GM18511 (cell line): ENCODE data around the gene PSME4.
A peak's percentile ranks its signal among the peaks of the same experiment; 100 is the strongest.

Experiments used
- ATAC-seq: cut with Tn5 transposase; IDR thresholded peaks from one replicate; pipeline ENCODE4 v1.9.1; 2021; ENCODE audit warnings: mild to moderate bottlenecking, moderate library complexity; ENCODE audit not compliant: unreplicated experiment

Gene PSME4, protein sequence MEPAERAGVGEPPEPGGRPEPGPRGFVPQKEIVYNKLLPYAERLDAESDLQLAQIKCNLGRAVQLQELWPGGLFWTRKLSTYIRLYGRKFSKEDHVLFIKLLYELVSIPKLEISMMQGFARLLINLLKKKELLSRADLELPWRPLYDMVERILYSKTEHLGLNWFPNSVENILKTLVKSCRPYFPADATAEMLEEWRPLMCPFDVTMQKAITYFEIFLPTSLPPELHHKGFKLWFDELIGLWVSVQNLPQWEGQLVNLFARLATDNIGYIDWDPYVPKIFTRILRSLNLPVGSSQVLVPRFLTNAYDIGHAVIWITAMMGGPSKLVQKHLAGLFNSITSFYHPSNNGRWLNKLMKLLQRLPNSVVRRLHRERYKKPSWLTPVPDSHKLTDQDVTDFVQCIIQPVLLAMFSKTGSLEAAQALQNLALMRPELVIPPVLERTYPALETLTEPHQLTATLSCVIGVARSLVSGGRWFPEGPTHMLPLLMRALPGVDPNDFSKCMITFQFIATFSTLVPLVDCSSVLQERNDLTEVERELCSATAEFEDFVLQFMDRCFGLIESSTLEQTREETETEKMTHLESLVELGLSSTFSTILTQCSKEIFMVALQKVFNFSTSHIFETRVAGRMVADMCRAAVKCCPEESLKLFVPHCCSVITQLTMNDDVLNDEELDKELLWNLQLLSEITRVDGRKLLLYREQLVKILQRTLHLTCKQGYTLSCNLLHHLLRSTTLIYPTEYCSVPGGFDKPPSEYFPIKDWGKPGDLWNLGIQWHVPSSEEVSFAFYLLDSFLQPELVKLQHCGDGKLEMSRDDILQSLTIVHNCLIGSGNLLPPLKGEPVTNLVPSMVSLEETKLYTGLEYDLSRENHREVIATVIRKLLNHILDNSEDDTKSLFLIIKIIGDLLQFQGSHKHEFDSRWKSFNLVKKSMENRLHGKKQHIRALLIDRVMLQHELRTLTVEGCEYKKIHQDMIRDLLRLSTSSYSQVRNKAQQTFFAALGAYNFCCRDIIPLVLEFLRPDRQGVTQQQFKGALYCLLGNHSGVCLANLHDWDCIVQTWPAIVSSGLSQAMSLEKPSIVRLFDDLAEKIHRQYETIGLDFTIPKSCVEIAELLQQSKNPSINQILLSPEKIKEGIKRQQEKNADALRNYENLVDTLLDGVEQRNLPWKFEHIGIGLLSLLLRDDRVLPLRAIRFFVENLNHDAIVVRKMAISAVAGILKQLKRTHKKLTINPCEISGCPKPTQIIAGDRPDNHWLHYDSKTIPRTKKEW (N-terminal part only)

GRCh38 chr2:53970724-53971602 is at the start of gene PSME4:
Gene PSME4, minus strand, starts transcription at chr2:53970993. Its CDS starts 209 bp downstream, at chr2:53970784.
- ATAC-seq = peak; percentile 89

- no peak for ATAC-seq
Observed at GRCh38 chr2:54015798-54016699, 45.3 kb upstream of the PSME4 start.

- ATAC-seq = no peak
Observed at GRCh38 chr2:54013996-54014395, 43.2 kb upstream of the PSME4 start.

GRCh38 chr2:54012538-54013141 is 41.8 kb upstream of the PSME4 start:
- ATAC-seq = no peak

GRCh38 chr2:54009549-54009948 is 38.8 kb upstream of the PSME4 start:
- no peak for ATAC-seq

DNA sequence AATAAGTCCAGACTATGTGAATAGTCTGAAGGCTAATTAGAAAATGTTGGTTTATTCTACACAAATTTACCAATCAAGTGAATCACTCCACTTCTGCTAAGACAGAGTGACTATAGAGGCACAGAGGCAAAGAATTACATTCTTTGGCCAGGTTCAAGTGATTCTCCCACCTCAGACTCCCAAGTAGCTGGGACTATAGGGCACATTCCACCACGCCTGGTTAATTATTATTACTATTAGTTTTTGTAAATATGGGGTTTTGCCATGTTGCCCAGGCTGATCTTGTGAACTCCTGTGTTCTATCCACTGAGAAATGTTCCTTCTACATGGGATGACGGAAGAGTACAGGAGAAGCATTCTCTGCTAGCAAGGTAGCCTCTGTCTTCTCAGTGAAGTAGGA is 37.6 kb upstream of the PSME4 start:
- no peak for ATAC-seq

DNA sequence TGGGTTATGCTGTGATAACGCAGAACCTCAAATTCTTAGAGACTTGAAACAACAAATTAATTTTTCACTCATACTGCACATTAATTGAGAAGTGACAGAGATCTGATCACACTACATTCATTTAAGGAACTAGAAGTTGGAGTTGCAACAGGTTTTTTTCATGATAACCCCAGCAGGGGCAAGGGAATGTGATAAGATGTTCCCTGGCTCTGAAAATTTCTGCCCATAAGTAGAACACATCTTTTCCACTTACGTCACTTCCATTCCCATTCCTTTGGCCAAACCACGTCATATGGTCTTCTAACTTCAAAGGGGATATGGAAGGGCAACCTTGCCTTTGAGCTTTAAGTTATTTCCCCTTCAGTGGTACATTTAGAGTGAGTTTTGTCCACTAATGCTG is 29.7 kb upstream of the PSME4 start:
- no peak for ATAC-seq

DNA sequence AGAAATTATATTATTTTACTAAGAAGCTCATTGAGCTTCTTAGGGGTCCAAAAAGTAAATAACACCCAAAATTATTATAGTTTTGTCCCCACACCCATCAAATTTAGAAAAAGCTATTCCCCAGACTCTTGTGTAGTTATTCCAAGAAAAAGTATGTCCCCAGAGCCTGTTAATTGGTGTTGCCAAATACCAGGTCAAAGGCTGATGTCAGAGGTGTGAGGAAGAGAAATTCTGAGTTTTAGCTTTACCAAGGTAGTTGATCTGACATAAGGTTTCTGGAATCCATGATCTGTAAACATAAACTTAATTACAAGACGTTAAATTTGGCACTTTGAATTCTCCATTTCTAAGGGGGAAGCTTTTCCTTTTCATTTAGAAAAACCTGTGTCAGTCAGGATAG is 29.3 kb upstream of the PSME4 start:
- ATAC-seq = no peak

GRCh38 chr2:53998834-53999233 is 28.0 kb upstream of the PSME4 start:
- ATAC-seq = no peak

DNA sequence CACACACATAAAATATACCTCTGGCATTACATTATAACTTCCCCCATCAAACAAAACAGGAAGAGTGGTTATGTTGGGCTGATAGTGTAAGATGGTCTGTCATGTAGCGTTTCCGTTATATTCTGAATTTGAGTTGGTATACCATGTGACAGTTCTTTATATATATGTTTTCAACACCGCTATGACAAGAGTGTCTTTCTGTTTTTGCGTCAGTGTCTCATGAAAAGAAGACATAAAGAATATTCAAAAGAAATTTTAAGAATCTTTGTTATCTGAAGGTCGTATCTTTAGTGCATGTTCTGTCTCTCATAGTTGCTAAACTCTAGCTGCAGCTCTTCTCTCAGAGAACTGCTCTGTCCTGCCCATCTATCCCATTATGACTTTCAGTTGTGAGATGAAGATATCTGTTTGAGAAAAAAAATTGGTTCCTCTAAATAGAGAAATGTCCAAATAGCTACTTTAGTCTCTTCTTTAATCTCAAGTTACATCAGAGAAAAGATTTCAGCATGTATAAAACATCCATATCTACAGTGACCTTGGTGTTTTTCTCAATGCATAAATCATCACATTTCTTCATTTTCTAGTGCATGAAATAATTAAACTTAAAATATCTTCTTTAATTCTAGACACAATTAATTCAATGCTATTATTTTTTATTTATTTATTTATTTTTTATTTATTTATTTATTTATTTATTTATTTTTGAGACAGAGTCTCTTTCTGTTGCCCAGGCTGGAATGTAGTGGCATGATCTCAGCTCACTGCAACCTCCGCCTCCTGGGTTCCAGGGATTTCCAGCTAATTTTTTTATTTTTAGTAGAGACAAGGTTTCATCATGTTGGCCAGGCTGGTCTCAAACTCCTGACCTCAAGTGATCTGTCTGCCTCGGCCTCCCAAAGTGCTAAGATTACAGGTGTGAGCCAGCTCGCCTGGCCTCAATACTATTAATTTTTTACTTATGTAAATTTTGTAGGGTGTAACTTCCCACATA is 24.3 kb upstream of the PSME4 start:
- peak; percentile 92 for ATAC-seq

DNA sequence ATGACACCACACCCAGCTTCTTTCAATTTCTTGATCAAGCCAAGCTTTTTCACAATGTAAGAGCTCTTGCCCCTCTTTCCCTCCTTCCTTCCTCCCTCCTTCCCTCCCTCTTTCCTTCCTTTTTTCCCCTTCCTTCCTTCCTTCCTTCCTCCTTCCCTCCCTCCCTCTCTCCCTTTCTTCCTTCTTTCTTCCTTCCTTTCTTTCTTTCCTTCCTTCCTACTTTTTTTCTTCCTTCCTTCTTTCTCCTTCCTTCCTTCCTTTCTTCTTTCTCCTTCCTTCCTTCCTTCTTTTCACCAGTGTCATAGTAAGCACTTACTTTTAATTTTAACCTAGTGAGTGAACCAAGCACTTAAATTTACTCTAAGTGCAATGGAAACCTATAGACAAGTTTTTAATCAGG is 21.2 kb upstream of the PSME4 start:
- no peak for ATAC-seq

DNA sequence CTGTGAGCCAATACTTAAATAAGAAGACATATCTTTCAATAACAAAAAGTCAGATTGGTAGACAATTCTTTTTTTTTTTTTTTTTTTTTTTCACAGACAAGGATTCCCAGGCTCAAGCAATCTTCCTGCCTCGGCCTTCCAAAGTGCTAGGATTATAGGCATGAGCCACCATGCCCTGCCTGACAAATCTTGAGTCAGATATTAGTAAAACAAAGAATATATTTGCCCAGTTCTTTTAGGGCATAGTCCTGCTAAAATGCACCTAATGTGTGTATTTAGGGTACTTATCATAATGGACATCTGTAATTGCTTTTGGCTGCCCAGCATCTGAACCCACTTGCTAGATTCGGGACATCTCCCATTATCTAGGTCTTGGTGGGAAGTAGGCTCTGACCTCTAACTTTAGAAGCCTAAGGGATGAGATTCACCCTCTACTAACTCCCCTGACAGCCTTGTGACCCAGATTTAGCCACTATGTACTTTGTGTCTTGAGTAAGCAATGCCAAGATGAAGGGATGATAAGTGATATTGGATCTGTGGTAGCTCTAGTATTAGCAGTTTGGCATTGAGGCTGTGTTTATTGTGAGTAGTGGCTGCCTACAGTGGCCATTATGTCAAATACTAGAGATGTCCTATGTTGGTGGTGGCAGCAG is 18.5 kb upstream of the PSME4 start:
- ATAC-seq = no peak

- ATAC-seq = peak; percentile 75
Observed at GRCh38 chr2:53987336-53987921, 16.6 kb upstream of the PSME4 start.

DNA sequence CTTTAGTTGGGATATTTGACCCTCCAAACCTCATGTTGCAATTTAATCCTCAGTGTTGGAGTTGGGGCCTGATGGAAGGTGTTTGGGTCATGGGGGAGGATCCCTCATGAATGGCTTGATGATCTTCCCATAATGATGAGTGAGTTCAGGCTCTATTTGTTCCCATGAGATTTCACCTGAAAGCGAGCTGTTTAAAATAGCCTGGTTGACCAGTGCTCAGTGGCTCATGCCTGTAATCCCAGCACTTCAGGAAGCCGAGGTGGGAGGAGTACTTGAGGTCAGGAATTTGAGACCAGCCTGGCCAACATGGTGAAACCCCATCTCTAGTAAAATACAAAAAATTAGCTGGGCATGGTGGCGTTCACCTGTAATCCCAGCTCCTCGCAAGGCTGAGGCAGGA is 14.9 kb upstream of the PSME4 start:
- ATAC-seq = no peak

DNA sequence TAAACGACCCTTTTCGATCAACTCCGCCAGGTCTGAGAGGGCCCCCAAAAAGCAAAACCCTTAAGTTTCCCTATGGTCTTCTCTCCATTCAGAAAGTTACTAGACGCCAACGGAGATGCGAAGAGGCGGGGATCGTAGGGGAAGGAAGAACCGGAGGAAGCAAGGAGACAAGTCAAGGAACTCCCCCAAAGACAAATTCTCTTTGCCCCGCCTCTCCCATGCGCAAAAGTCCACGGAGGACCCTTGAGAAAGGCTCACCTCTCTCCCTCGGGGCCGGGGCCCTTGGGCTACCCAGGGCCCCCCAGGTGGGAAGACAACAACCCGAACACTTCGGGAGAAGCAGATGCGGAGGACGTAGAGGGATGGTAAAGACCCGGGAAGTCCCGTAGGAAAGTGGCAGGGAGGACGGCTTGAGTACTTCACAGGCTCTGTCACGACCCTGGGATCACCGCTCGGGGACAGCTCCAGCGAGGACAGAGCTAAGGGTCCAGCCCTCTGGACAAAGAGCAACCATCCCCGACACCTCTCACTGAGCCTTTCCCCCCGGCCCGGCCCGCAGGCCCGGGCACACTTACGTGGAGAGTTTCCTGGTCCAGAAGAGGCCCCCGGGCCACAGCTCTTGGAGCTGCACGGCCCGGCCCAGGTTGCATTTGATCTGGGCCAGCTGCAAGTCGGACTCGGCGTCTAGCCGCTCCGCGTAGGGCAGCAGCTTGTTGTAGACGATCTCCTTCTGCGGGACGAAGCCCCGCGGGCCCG is 647 bp downstream of the PSME4 start:
- ATAC-seq = peak; percentile 39
